Measurements from ENCODE around the gene GNG12.

Gene GNG12

GRCh38 chr1:67832737-67833601, at the start of gene GNG12:
GNG12 (minus strand) TSS chr1:67833467; CDS start chr1:67707686, 125,781 bp downstream.
- DNase-seq (ENCODE audit: low read depth), result peak; percentile 56

DNA sequence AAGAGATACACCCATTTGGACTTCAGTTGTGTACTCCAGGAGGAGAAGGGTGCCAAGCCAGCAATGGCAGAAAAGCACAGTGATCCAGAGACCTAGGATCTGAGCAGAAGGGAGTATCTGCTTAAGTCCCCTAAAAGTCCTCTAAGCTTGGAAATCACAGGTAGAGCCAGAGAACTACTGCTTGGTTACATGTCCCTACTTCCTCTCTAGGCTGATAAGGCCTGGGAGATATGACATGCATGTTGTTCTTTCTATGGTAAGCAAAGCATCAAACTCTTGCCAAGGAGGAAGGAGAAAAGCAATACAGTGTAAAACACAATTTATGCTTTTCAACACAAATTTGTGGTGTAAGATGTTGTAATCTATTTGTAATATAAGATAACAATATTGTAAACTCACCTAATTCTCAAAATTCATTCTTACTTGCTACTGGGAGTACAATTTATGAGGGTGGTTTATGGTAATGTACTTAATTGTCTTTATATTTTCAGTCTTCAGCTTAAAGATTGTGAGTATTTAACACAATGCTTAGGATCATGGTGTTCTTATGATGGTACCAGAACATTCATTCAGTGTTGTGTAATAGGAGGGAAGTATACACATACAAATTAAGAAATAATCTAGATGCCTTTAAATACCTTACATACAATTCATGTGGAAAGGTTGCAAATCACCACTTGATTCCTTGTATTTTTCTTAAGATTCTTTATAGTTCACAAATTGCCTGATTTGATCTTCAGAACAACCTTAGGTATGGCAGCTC, 49.1 kb upstream of the GNG12 start:
- no peak for DNase-seq (ENCODE audit: low read depth)

DNA sequence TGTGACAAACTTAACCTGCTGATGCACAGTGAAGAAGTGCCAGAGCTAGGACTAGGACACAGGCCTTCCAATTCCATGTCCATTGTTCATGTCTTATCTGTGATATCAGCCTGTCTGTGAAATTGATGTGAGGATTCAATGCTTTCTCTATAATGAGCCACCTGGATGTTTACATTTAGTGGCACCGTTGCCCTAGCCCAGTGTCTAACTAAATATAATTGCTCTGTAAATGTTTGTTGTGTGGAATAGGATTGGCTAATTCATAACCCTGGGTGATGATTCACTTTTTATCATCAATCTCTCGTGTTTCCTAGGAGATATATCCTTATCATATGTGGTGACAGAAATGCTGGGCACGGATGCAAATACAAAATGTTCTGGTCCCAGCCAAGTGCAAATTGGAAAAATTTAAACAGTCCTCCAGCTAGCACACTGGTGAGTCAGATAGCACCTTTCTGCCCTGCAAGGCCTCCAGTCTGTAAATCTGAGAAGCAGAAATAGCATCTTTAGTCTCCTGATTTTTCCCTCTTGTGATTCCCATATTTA, 46.9 kb upstream of the GNG12 start:
- peak; percentile 52 for DNase-seq (ENCODE audit: low read depth)

DNA sequence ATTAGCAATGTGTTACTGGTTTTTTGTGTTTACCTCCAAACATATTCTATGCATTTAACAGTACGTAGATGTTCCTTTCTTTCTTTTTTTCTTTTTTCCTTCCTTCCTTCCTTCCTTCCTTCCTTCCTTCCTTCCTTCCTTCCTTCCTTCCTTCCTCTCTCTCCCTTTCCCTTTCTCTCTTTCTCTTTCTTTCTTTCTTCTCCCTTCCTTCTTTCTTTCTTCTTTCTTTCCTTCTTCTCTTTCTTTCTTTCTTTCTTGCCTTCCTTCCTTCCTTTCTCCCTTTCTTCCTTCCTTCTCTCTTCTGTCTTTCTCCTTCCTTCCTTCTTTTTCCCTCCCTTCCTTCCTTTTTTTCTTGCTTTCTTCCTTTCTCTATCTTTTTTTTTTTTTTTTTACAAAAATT, 46.2 kb upstream of the GNG12 start:
- no peak for DNase-seq (ENCODE audit: low read depth)

GRCh38 chr1:67874501-67875111, 41.3 kb upstream of the GNG12 start:
- DNase-seq (ENCODE audit: low read depth), result no peak

- no peak for DNase-seq (ENCODE audit: low read depth)
Measured at GRCh38 chr1:67869233-67869632, 36.0 kb upstream of the GNG12 start.

DNA sequence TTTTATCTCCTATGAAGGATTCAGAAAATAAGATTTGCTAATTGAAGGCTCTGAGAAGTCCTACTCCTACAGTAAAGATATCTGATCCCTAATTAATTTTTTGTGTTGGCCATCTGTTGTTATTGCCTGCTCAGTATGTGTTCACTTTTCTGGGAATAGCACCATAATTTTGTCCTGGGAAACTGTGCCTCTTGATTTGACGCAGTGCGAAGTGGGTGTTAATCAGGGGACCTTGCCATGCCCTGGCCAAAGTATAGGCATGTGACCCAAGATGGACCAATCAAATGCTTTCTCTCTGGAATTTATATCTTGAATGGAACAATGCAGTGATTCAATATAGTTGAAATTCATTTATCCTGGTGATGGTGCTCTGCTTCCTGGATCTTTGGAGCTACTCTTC, 30.4 kb upstream of the GNG12 start:
- no peak for DNase-seq (ENCODE audit: low read depth)

DNA sequence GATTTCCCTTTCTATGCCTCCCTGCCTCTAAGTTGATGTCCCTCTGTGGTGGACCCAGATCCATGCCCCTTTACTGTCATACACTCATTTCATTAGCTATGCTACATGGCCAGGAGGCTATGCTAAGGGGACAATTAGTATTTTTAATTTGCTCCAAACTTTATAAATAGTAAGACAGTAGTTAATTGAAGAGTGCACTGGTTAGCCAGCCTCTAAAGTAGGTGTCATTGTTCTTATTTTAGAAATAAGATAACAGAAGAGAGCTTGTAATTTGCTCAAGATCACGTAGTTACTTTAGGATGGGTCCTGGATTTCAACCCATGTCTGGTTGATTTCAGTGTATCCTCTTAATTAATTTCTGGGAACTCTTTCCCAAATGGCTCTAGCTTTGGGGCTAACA, 29.4 kb upstream of the GNG12 start:
- no peak for DNase-seq (ENCODE audit: low read depth)

DNA sequence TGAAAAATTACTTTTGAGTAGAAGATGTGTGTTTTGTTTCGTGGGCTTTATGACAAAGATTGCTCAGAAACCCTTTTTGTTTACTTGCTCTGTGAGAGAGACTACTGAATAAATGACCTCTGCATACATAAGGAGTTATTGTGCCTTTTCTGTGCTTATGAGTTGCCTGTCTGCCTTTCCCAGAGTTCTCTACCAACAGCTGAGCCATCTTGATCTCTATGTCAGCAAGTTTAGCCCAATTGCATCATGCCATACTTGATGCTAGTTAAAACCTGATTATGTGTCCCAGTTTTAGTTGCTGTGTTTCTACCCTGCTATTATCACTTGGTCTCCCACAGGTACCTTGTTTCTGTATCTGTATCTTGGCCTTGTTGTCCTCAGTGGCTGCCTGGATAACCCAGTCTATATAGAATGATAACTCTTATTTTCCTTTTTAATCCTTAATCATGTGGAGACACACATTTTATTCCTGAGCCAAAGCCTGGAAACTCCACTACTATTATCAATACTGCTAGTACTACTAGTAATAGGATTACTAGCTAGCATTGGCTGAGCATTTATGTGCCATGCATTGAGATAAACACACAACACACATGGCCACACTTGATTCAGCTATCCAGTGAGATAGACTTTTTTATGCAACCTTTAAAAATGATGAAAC, 28.7 kb upstream of the GNG12 start:
- DNase-seq (ENCODE audit: low read depth), result no peak

DNA sequence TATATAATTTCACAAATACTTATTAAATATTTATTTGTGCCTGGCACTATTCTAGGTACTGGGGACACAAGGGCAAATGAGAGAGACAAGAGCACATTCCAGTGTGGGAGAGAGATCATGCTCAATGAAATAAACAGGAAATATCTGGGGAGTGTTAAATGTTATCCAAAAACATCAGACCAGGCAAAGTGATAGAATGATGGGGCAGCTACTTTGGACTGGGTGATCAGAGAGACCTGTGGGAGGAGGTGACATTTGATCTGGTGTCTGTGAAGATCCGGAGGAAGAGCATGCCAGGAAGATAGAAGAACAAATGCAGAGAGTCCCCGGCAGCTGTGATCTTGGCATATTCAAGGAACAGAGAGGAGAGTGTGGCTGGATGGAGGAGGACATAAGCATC, 27.5 kb upstream of the GNG12 start:
- no peak for DNase-seq (ENCODE audit: low read depth)

DNA sequence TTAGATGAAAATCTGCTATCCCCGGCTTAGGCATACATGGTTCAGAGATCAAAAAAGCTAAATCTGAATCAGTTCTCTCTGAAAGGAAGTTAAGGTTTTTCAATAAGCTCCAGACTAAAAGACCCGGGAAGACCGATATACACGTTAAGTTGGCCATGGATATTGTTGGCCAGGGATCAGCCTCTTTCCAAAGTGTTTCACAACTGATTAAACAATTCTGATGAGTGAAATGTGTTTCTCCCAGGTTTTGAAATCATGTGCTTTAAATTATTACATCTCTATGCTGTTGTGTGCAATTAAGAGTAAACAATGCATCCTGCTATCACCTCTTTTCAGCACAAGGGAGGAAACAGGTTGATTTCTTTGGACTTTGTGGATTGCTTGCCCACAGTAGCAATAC, 23.7 kb upstream of the GNG12 start:
- no peak for DNase-seq (ENCODE audit: low read depth)

DNA sequence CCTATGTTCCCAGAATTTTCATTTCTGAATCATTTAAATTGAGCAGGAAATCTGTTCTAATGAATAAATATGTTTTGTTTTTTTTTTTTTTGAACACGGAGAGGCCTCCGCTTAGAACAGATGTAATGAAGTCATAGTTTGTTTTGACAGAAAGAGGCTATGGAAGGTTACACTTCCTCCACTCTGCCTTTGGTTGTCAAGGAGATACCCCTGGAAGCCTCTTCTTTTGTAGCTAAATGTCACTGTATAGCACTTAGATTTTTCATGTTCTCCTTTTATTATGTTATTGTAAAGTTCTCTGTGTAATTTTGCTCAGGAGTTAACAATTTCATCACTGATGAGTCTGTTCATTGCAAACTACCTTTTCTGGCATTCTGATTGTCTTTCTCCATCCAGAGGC, 22.7 kb upstream of the GNG12 start:
- no peak for DNase-seq (ENCODE audit: low read depth)

DNA sequence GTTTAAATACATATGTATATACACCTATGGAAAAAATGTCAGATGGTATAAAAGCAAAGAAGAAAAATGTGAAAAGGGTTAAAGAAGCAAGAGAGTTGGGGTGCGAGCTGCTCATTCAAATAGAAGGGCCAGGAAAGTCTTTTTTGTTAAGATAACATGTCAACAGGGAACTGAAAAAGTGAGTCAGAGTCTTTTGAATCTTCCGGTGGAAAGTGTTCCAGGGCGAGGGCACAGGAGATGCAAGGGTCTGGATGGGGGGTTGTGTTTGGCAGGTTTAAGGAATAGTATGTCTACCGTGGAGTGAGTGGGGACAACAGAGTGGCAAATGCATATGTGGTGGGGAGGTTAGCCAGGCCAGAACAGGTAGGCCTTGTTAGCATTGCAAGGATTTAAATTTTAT, 22.2 kb upstream of the GNG12 start:
- DNase-seq (ENCODE audit: low read depth), result no peak

GRCh38 chr1:67853704-67854103, 20.4 kb upstream of the GNG12 start:
- peak; percentile 72 for DNase-seq (ENCODE audit: low read depth)

GRCh38 chr1:67851800-67852199, 18.5 kb upstream of the GNG12 start:
- no peak for DNase-seq (ENCODE audit: low read depth)

DNA sequence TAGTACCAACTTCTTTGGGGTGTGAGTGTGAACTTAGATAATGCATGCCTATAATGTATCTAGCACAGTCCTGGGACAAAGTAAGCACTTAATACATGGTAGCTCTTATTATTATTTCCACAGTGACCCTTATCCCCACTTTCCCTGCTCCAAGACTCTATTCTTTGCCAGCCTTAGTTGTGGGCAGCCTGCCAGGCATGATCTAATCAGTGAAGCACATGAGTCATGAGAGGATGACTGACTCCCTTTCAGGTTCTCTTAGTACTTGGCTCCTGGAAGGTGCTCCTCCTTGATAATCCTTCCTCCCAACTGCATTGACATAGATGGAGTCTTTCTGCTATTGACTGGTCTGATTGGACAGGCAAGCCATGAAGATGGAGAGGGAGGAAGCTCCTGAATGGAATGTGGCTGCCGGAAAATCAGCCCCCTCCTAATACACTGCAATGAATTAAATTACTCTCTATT, 17.4 kb upstream of the GNG12 start:
- peak; percentile 78 for DNase-seq (ENCODE audit: low read depth)

DNA sequence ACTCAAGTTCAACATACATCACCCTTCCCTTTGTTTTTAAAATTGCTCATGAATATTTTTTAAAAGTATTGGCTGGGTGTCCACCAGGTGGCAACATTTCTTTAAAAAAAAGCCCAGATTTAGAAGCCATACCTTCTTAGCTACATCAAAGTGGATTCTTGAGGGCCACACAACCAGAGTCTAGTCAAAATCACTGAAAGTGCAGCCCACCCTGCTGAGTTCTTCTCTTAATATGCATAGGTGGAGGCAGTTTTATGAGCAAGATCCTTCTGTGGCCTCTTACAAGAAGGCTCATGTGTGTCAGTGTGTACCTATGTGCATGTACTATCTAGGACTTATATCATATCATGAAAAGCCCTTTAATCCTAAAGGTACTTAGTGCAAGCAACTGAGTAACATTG, 16.9 kb upstream of the GNG12 start:
- no peak for DNase-seq (ENCODE audit: low read depth)

DNA sequence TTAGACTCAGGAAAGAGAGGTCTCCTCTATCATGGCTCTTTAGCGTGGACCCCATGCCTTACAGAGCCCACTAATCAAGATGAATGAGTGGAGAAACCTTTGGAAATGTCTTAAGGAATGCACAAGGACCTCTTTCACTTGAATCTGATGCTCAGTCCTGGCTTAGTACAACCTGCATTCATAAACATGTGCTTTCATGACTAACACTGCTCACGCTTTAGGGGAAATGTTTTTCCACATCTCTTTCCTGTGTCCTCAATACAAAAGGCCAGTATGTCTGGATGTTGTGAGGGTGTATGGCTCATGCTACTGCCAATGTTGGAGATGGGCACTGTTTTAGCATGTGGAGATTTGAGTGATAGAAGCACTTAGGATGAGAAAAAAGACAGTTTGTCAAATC, 14.2 kb upstream of the GNG12 start:
- no peak for DNase-seq (ENCODE audit: low read depth)

DNA sequence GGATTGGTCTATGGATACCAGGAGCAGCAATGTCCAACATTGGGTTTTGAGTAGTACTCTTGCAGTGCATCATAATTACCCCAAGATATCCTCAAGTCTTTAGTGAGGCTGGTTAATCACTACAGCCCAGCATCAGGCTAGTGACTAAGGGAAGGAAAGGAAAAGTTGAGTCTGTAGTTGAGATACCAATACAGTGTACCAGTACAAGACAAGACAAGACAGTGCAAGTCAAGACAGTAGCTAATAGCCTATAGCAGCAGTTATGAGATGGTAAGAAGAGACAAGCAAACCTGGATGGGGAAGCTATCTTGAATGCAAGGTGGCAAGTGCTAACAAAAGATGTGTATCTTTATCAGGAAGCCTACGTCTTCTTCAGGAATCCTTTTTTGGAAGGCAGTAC, 13.3 kb upstream of the GNG12 start:
- DNase-seq (ENCODE audit: low read depth), result no peak

- no peak for DNase-seq (ENCODE audit: low read depth)
Measured at GRCh38 chr1:67844988-67845387, 11.7 kb upstream of the GNG12 start.

GRCh38 chr1:67843746-67844145, 10.5 kb upstream of the GNG12 start:
- no peak for DNase-seq (ENCODE audit: low read depth)

DNA sequence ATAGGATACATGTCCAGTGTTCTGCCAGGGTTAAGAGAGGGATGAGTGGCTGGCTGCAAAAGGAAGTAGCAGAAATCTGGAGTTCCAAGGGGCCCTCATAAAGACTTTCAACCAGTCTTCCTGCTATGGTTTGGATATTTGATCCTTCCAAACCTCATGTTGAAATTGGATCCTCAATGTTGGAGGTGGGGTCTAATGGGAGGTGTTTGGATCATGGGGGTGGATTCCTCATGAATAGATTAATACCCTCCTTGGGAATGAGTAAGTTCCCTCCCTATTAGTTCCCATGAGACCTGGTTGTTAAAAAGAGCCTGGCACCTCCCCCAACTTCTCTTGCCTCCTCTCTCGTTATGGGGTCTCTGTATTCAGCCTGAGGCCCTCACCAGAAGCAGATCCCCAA, 10.1 kb upstream of the GNG12 start:
- DNase-seq (ENCODE audit: low read depth), result no peak
